Measurements from ENCODE around the gene ITPR3.

Gene ITPR3

DNA sequence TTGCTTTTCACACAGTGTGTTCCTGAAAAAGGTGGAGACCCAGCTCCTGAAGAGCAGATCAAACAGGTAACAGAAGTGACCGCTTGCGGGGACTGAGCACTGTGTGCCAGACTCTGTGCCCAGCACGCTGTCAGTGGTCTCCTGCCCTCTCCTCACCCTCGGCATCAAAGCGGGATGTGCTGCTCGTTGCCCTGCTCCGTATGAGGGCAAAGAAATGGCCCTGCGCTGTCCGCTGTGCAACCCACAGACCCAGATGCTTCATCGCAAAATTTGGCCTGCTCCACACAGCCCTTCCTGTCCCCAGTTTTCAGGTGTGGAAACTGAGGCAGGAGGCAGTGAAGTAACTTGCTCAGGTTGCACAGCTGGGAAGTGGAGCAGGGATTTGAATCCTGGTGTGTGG, 76.7 kb downstream of the ITPR3 start:
- H3K4me3 ChIP-seq (ENCODE audit: low read length): no peak overlapping the region
- DNase-seq (ENCODE audit: low read depth): no peak
- TF ChIP-seq CTCF (conservative IDR thresholded peaks at IDR 0.05; ENCODE audit: low read depth, low read length): no peak

DNA sequence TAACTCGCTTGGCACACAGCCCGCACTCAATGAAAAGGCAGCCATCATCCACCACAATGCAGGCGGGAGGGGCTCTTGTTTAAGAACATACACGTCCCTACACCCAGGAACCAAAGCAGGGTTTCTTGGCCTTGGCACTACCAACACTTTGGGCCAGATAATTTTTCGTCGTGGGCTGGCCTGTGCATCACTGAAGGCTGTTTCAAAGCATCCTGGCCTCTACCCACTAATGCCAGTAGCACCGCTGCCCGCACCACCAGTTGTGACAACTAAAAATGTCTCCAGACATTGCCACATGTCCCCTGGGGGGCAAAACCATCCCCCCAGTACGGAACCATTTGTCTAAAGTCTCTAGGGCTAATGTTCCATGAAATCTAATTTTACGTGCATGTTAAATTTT, 77.4 kb downstream of the ITPR3 start:
- no peak for TF ChIP-seq CTCF (conservative IDR thresholded peaks at IDR 0.05; ENCODE audit: low read depth, low read length)
- no peak overlapping the region for H3K4me3 ChIP-seq (ENCODE audit: low read length)
- DNase-seq (ENCODE audit: low read depth): no peak

- no peak overlapping the region for H3K4me3 ChIP-seq (ENCODE audit: low read length)
- TF ChIP-seq CTCF (conservative IDR thresholded peaks at IDR 0.05; ENCODE audit: low read depth, low read length): no peak
- no peak for DNase-seq (ENCODE audit: low read depth)
These were observed 78.0 kb downstream of the ITPR3 start for GRCh38 chr6:33699131-33699530.

- no peak for DNase-seq (ENCODE audit: low read depth)
- no peak for TF ChIP-seq CTCF (conservative IDR thresholded peaks at IDR 0.05; ENCODE audit: low read depth, low read length)
- H3K4me3 ChIP-seq (ENCODE audit: low read length): no peak overlapping the region
These were observed 78.6 kb downstream of the ITPR3 start for GRCh38 chr6:33699739-33700138.

- peak; percentile 91 for TF ChIP-seq CTCF (conservative IDR thresholded peaks at IDR 0.05; ENCODE audit: low read depth, low read length)
- no peak for DNase-seq (ENCODE audit: low read depth)
- no peak overlapping the region for H3K4me3 ChIP-seq (ENCODE audit: low read length)
These were observed 79.4 kb downstream of the ITPR3 start for GRCh38 chr6:33700391-33701050.

GRCh38 chr6:33702345-33702977, 81.3 kb downstream of the ITPR3 start:
- H3K4me3 ChIP-seq (ENCODE audit: low read length): no peak overlapping the region
- peak; percentile 73 for TF ChIP-seq CTCF (conservative IDR thresholded peaks at IDR 0.05; ENCODE audit: low read depth, low read length)
- DNase-seq (ENCODE audit: low read depth): no peak
